ENCODE measurements around the gene CPAMD8.

The CPAMD8 gene

DNA sequence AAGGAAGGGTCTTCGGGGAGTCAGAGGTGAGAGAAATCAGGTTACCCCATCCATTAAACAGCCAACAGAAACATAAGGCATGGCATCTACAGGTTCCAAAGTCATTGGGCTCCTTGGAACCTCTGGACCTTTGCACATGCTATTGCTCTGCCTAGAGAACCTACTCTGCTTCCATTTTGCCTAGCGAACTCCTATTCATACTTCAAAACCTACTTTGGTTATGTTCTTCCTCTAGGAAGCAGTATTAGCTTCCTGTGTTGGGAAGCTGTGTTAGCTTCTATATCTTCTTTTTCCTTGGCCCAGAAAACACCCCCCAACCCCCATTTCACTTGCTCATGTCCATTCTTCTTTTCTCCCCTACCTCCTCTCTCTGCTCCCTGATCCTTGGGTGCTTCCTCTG, 98.3 kb downstream of the CPAMD8 start:
- TF ChIP-seq YY1 (IDR thresholded peaks at IDR 0.05; ENCODE audit: insufficient read depth, insufficient read length) = no peak
- no peak for TF ChIP-seq SUZ12 (IDR thresholded peaks at IDR 0.05; ENCODE audit: extremely low read depth, insufficient read depth, insufficient read length)
- no peak for TF ChIP-seq ZNF274 (IDR thresholded peaks at IDR 0.05; ENCODE audit: low read depth, low read length)
- Histone ChIP-seq H3K4me3 (ENCODE audit: insufficient read length, low read depth) (no peak overlapping the region), H3K9ac (ENCODE audit: insufficient read length, low read depth) (no peak overlapping the region), H3K9me3 (ENCODE audit: insufficient read depth, low read length) (peaks cover 10% of the 10 kb centered on the region; the same call in 1 of the 2 replicates), H3K4me1 (ENCODE audit: insufficient read depth, insufficient read length) (peaks cover 4% of the 10 kb centered on the region), H3K27me3 (ENCODE audit: insufficient read depth, insufficient read length) (no peaks in the 10 kb centered on the region), H3K36me3 (ENCODE audit: insufficient read depth, insufficient read length, low read length) (no peaks in the 10 kb centered on the region)
- DNase-seq (ENCODE audit: low read depth, low spot score) = no peak

DNA sequence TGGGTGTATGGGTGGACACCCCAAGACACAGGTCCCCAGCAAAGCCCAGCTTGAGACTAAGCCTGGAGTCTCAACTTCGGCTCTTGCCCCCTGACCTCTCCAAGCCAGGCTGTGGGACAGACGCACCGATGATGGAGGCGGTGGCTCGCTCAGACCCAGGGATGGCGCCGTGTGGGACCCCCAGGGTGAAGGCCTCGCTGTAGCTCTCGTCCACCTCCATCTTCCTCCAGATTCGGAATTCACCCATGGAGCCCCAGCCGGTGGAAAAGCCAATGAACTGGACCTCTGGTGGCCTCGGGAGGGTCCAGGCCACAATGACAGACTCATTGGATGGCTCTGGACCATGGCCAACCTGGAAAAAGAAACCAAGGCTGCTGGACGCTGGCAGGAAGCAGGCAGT, 98.7 kb downstream of the CPAMD8 start:
- Histone ChIP-seq H3K9me3 (ENCODE audit: insufficient read depth, low read length) (peaks cover 10% of the 10 kb centered on the region; the same call in 1 of the 2 replicates), H3K9ac (ENCODE audit: insufficient read length, low read depth) (no peak overlapping the region), H3K4me3 (ENCODE audit: insufficient read length, low read depth) (no peak overlapping the region), H3K27me3 (ENCODE audit: insufficient read depth, insufficient read length) (no peaks in the 10 kb centered on the region), H3K4me1 (ENCODE audit: insufficient read depth, insufficient read length) (peaks cover 4% of the 10 kb centered on the region), H3K36me3 (ENCODE audit: insufficient read depth, insufficient read length, low read length) (no peaks in the 10 kb centered on the region)
- DNase-seq (ENCODE audit: low read depth, low spot score) = no peak
- no peak for TF ChIP-seq YY1 (IDR thresholded peaks at IDR 0.05; ENCODE audit: insufficient read depth, insufficient read length)
- no peak for TF ChIP-seq SUZ12 (IDR thresholded peaks at IDR 0.05; ENCODE audit: extremely low read depth, insufficient read depth, insufficient read length)
- no peak for TF ChIP-seq ZNF274 (IDR thresholded peaks at IDR 0.05; ENCODE audit: low read depth, low read length)

DNA sequence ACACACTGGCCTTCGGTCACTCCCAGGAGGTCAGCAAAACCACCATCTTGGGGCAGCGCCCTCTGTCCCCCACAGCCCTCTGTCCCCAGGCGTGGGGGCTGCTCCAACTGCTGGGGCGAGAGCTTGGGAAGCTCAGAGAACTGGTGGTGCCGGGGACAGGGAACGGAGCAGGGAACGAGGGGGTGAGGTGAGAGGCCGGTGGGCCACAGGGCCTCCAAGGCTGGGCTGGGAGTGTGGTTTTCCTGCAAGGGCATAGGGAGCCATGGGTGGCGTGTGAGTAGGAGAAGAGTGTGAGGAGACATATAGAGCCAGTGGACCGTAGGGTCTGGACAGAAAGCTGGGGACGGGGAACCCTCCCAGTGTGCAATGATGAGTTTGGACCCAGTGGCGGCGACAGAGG, 103.7 kb downstream of the CPAMD8 start:
- no peak for DNase-seq (ENCODE audit: low read depth, low spot score)
- no peak overlapping the region for H3K4me3 ChIP-seq (ENCODE audit: insufficient read length, low read depth)
- H3K27me3 ChIP-seq (ENCODE audit: insufficient read depth, insufficient read length) = no peaks in the 10 kb centered on the region
- H3K36me3 ChIP-seq (ENCODE audit: insufficient read depth, insufficient read length, low read length) = no peaks in the 10 kb centered on the region
- H3K4me1 ChIP-seq (ENCODE audit: insufficient read depth, insufficient read length) = no peaks in the 10 kb centered on the region
- no peak overlapping the region for H3K9ac ChIP-seq (ENCODE audit: insufficient read length, low read depth)
- TF ChIP-seq ZNF274 (IDR thresholded peaks at IDR 0.05; ENCODE audit: low read depth, low read length) (no peak), SUZ12 (IDR thresholded peaks at IDR 0.05; ENCODE audit: extremely low read depth, insufficient read depth, insufficient read length) (no peak), YY1 (IDR thresholded peaks at IDR 0.05; ENCODE audit: insufficient read depth, insufficient read length) (no peak)
- peaks cover 10% of the 10 kb centered on the region; the same call in 1 of the 2 replicates for H3K9me3 ChIP-seq (ENCODE audit: insufficient read depth, low read length)

DNA sequence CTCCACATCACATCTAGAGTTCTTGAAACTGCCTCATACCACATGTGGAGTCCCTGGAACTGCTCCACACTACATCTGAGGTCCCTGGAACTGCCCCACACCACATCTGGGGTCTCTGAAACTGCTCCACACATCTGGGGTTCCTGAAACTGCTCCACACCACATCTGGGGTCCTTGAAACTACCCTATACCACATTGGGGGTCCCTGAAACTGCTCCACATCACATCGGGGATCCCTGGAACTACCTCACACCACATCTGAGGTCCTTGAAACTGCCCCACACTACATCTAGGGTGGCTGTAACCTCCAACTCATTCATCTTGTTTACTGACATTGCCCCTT, 104.0 kb downstream of the CPAMD8 start:
- no peak overlapping the region for H3K4me3 ChIP-seq (ENCODE audit: insufficient read length, low read depth)
- H3K4me1 ChIP-seq (ENCODE audit: insufficient read depth, insufficient read length) = no peaks in the 10 kb centered on the region
- no peak for DNase-seq (ENCODE audit: low read depth, low spot score)
- no peaks in the 10 kb centered on the region for H3K27me3 ChIP-seq (ENCODE audit: insufficient read depth, insufficient read length)
- no peak overlapping the region for H3K9ac ChIP-seq (ENCODE audit: insufficient read length, low read depth)
- H3K36me3 ChIP-seq (ENCODE audit: insufficient read depth, insufficient read length, low read length) = no peaks in the 10 kb centered on the region
- TF ChIP-seq YY1 (IDR thresholded peaks at IDR 0.05; ENCODE audit: insufficient read depth, insufficient read length) = no peak
- no peak for TF ChIP-seq ZNF274 (IDR thresholded peaks at IDR 0.05; ENCODE audit: low read depth, low read length)
- TF ChIP-seq SUZ12 (IDR thresholded peaks at IDR 0.05; ENCODE audit: extremely low read depth, insufficient read depth, insufficient read length) = no peak
- peaks cover 10% of the 10 kb centered on the region; the same call in 1 of the 2 replicates for H3K9me3 ChIP-seq (ENCODE audit: insufficient read depth, low read length)

DNA sequence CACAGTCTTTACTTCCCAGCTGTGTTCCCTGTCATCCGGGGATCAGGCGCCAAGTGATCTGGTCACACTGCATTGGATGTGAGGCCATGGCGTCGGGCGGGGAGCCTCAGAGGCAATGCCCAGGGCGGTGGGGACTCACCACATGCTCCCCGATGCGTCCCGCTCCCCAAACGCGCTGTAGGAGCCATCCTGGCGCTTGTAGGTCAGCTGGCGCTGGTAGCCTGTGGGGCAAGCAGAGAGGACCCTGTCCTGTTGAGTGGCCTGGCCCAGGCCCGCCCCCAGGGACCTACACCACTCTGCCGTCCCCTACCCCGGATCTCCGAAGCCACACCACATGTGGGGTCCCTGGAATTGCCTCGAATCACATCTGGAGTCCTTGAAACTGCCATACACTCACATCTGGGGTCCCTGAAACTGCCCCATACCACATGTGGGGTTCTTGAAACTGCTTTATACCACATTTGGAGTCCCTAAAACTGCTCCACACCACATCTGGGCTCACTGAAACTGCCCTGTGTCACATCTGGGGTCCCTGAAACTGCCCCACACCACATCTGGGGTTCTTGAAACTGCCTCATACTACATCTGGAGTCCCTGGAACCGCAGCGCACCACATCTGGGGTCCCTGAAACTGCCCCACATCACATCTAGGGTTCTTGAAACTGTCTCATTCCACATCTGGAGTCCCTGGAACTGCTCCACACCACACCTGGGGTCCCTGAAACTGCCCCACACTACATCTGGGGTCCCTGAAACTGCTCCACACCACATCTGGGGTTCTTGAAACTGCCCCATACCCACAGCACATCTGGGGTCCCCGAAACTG, 104.6 kb downstream of the CPAMD8 start:
- Histone ChIP-seq H3K4me1 (ENCODE audit: insufficient read depth, insufficient read length) (no peaks in the 10 kb centered on the region), H3K27me3 (ENCODE audit: insufficient read depth, insufficient read length) (no peaks in the 10 kb centered on the region), H3K9ac (ENCODE audit: insufficient read length, low read depth) (no peak overlapping the region), H3K36me3 (ENCODE audit: insufficient read depth, insufficient read length, low read length) (no peaks in the 10 kb centered on the region), H3K4me3 (ENCODE audit: insufficient read length, low read depth) (no peak overlapping the region), H3K9me3 (ENCODE audit: insufficient read depth, low read length) (peaks cover 10% of the 10 kb centered on the region; the same call in 1 of the 2 replicates)
- DNase-seq (ENCODE audit: low read depth, low spot score) = no peak
- no peak for TF ChIP-seq YY1 (IDR thresholded peaks at IDR 0.05; ENCODE audit: insufficient read depth, insufficient read length)
- no peak for TF ChIP-seq ZNF274 (IDR thresholded peaks at IDR 0.05; ENCODE audit: low read depth, low read length)
- no peak for TF ChIP-seq SUZ12 (IDR thresholded peaks at IDR 0.05; ENCODE audit: extremely low read depth, insufficient read depth, insufficient read length)

DNA sequence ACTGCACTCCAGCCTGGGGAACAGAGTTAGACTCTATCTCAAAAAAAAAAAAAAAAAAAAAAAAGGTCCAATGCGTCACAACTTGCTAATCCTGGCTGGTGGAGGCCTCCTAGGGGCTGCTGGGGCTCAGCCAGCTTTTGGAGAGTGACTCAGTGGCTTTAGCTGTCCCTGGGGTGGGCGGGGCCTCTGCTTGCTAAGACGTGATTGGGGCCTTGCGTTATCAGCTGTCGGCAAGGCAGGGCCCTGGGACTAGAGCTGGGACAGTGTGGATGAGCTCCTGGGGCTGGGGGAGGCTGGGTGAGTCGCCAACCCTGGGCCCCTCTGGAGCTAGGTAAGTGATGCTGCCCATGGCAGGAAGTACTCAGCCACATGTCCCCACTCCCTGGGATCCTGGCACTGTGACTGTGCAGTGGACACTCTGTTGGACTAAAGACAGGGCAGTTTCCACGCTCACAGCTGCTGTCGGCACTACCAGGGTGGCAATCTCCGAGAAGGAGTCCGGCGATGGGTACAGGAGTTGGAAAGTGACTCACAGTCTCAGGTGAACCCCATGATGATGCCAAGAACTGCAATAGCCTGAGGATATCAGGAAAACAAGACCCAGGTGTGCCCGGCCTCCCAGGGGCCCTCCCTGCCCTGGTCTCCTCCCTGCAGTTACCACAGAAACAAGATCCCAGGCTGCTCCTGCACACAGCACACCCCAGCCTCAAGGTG, 105.6 kb downstream of the CPAMD8 start:
- Histone ChIP-seq H3K9ac (ENCODE audit: insufficient read length, low read depth) (no peak overlapping the region), H3K4me3 (ENCODE audit: insufficient read length, low read depth) (no peak overlapping the region), H3K27me3 (ENCODE audit: insufficient read depth, insufficient read length) (no peaks in the 10 kb centered on the region), H3K9me3 (ENCODE audit: insufficient read depth, low read length) (peaks cover 10% of the 10 kb centered on the region; the same call in 1 of the 2 replicates), H3K36me3 (ENCODE audit: insufficient read depth, insufficient read length, low read length) (no peaks in the 10 kb centered on the region), H3K4me1 (ENCODE audit: insufficient read depth, insufficient read length) (no peaks in the 10 kb centered on the region)
- DNase-seq (ENCODE audit: low read depth, low spot score) = no peak
- TF ChIP-seq YY1 (IDR thresholded peaks at IDR 0.05; ENCODE audit: insufficient read depth, insufficient read length) = no peak
- TF ChIP-seq SUZ12 (IDR thresholded peaks at IDR 0.05; ENCODE audit: extremely low read depth, insufficient read depth, insufficient read length) = no peak
- no peak for TF ChIP-seq ZNF274 (IDR thresholded peaks at IDR 0.05; ENCODE audit: low read depth, low read length)

DNA sequence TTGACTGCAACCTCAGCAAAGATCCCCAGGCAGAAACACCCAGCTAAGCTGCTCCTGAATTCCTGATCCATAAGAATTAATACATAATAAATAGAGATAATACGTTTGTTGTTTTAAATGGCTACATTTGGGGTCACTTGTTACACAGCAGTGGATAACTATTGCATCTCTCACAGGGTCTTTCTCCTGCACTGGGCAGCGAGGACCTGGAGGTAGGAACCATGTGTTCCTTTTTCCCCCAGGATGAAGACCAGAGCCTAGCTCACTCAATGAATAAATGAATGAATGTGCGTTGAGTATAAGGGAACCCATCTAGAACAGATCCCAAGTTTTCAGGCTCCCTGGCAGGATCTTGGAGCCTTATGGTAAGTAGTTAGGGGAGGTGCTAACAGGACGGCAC, 107.1 kb downstream of the CPAMD8 start:
- no peaks in the 10 kb centered on the region for H3K27me3 ChIP-seq (ENCODE audit: insufficient read depth, insufficient read length)
- H3K9ac ChIP-seq (ENCODE audit: insufficient read length, low read depth) = no peak overlapping the region
- H3K4me1 ChIP-seq (ENCODE audit: insufficient read depth, insufficient read length) = no peaks in the 10 kb centered on the region
- no peak overlapping the region for H3K4me3 ChIP-seq (ENCODE audit: insufficient read length, low read depth)
- no peak for TF ChIP-seq SUZ12 (IDR thresholded peaks at IDR 0.05; ENCODE audit: extremely low read depth, insufficient read depth, insufficient read length)
- TF ChIP-seq YY1 (IDR thresholded peaks at IDR 0.05; ENCODE audit: insufficient read depth, insufficient read length) = no peak
- TF ChIP-seq ZNF274 (IDR thresholded peaks at IDR 0.05; ENCODE audit: low read depth, low read length) = no peak
- DNase-seq (ENCODE audit: low read depth, low spot score) = no peak
- no peaks in the 10 kb centered on the region for H3K36me3 ChIP-seq (ENCODE audit: insufficient read depth, insufficient read length, low read length)
- no peaks in the 10 kb centered on the region for H3K9me3 ChIP-seq (ENCODE audit: insufficient read depth, low read length)
